HG03469 (cell line): ENCODE data around the gene MGAM2.

Experiments
- ATAC-seq: cut with Tn5 transposase; IDR thresholded peaks from one replicate; pipeline ENCODE4 v1.9.1; 2021; ENCODE audit warnings: mild to moderate bottlenecking, moderate library complexity, moderate number of reproducible peaks; ENCODE audit not compliant: unreplicated experiment

The MGAM2 gene

DNA sequence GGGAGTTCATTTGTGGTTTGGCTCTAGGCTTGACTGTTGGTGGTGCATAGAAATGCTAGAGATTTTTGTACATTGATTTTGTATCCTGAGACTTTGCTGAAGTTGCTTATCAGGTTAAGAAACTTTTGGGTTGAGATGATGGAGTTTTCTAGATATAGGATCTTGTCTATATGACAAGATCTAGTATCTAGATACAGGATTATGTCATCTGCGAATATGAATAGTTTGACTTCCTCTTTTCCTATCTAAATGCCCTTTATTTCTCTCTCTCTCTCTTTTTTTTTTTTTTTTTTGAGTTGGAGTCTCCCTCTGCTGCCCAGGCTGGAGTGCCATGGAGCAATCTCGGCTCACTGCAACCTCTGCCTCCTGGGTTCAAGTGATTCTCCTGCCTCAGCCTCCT, 62.9 kb downstream of the MGAM2 start:
- no peak for ATAC-seq

DNA sequence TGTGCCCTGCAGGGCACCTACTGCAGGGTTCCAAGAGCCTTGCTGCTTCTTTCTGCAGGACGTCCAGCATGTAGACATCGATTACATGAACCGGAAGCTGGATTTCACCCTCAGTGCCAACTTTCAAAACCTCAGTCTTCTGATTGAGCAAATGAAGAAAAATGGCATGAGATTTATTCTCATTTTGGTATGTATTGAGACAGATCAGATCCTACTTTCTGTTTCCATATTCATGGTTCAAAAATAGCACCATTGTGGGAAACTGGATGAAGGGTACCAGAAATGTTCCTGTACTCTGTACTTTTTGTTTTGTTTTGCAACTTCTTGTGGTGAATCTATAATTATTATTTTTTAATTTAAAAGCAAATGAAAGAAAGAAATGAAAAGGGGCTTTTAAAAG, 64.1 kb downstream of the MGAM2 start:
- no peak for ATAC-seq

DNA sequence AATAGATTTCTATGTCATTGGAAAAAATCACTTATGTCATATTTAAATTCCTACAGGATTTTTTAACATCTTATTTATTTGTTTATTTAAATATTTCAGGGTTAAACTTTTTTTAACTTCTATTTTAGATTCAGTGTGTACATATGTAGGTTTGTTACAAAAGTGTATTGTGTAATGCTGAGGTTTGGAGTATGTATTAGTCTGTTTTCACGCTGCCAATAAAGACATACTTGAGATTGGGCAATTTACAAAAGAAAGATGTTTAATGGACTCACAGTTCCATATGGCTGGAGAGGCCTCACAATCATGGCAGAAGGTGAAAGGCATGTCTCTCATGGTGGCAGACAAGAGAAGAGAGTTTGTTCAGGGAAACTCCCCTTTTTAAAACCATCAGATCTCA, 65.4 kb downstream of the MGAM2 start:
- no peak for ATAC-seq

DNA sequence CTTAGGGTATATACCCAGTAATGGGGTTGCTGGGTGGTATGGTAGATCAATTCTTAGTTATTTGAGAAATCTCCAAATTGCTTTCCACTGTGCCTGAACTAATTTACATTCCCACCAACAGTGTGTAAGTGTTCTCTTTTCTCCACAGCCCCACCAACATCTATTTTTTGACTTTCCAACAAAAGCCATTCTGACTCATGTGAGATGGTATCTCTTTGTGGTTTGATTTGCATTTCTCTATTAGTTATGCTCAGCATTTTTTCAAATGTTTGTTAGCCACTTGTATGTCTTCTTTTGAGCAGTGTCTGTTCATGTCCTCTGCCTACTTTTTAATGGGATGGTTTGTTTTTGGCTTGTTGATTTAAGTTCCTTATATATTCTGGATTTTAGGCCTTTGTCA, 66.4 kb downstream of the MGAM2 start:
- ATAC-seq, result peak; percentile 50

DNA sequence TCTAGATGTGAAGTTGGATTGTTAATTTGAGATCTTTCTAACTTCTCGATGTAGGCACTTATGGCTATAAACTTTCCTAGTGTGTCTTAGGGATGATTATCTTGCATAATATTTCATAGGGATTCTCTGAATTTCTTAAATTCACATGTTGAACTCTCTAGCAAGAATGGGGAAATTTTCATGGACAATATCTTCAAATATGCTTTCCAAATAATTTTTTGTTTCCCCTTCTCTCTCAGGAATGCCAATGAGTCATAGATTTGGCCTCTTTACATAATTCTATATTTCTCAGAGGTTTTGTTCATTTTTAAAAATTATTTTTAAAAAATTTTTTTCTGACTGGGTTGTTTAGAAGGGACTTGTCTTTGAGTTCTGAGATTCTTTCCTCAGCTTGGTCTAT, 68.9 kb downstream of the MGAM2 start:
- no peak for ATAC-seq

DNA sequence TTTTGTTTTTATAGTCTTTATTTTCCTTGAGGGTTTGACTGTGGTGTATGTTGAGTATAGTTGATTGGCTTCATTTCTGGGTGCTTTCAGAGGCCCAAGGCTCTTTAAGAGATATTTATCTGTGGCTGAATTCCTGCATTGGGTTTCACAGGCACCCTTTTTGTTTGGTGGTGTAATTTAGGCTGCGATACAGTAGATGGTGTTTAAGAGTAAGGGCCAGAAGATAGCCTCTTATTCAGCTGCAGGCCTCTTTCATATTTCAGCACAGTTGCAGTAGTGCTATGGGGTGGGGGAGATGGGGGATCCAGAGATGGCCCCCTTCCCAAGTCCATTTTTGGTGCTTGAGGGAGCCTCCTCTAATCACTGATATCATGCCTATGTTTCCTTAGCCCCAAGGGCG, 69.7 kb downstream of the MGAM2 start:
- ATAC-seq, result no peak

DNA sequence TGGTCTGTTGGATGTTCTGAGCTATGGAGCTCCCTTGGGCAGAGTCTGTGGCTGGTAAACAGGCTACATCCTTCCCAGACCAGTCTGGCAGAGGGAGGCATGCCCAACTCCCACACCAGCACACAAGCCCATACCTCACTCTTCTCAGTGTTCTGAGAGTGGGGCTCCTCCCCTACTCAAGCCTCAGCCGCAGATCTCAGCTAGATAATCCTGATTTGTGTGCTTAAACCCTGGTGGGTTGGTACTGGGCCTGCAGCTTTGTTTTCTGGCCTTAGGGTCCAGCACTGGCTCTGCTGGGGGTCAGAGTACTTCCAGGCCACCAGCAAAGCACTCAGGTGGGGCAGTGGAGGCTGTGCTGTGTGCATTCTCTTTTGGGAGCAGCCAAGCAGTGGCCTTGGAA, 70.4 kb downstream of the MGAM2 start:
- no peak for ATAC-seq

DNA sequence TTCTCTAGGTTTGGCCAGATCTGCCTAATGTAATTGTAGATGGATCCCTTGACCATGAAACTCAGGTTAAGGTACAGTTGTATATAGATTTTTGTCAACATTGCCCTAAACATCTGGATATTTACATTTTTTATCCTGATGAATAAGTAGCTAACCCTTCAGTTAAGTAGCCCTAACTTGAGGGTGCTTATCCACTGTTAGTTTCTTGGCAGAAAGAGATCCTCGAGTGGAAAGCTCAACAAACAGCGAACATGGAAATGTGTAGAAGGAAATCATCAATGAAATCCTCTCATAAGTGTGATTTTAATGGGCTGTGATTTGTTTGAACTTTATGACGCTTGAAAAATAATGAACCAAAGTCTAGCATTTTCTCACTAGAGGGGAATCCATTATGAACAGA, 73.6 kb downstream of the MGAM2 start:
- ATAC-seq, result no peak

DNA sequence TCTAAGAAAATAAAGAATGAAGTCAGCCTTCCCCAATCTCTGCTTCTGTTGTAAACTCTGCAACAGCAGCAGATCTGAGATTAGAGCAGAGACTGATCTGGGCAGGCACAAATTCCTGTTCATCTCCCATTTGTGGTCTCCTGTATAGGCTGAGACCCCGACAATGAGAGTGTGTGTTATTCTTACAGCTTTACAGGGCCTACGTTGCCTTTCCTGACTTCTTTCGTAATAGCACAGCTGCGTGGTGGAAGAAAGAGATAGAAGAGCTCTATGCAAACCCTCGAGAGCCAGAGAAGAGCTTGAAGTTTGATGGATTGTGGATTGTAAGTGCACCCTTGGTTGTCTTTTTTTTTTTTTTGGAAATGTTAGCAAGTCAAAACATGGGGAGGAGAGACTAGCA, 74.3 kb downstream of the MGAM2 start:
- ATAC-seq, result no peak

DNA sequence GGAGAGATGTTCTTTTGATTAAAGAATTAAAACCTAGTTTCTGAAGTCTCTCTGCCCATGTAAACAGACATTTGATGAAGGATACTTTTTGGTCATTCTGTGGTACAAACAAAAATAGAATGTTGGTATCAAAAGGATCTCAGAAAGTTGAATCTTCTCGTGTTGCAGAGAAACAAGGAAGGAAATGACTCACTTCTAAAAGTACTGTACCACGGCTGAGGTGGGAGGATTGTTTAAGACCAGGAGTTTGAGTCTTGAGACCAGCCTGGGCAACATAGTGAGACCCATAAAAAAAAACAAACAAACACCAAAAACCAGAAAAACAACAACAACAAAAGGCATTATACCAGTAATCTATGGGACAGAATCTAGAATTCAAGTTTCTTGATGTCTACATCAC, 76.6 kb downstream of the MGAM2 start:
- ATAC-seq, result peak; percentile 62

DNA sequence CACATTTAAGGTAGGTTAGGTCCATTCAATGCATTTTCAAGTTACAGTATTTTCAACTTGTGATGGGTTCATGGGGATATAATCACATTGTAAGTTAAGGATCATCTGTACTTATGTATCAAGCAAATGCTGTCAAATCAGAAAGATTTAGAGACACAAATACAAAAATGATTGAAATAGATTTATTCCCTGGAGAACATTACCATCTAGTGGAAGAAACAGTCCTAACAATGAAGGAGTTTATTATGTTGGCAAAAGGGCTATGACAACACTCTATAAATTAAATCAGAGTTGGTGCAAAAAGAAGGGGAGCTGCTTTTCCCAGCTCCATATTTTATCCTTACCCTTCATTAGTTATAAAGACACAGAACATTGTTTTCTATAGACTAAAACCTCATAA, 77.3 kb downstream of the MGAM2 start:
- no peak for ATAC-seq

DNA sequence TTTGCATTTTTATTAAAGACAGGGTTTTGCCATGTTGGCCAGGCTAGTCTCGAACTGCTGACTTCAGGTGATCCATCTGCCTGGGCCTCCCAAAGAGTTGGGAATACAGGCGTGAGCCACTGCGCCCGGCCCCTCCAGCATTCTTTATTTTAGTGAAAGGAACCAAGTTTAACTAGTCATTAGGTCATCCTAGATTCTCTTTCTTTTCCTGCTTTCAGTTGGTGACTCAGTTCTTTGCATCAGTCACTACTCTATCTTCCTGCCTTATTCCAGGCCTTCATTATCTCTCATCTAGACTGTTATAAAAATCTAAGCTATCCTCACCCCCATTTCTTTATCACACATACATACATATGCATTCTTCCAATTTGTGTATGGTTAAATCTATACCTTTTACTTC, 82.7 kb downstream of the MGAM2 start:
- ATAC-seq, result no peak

DNA sequence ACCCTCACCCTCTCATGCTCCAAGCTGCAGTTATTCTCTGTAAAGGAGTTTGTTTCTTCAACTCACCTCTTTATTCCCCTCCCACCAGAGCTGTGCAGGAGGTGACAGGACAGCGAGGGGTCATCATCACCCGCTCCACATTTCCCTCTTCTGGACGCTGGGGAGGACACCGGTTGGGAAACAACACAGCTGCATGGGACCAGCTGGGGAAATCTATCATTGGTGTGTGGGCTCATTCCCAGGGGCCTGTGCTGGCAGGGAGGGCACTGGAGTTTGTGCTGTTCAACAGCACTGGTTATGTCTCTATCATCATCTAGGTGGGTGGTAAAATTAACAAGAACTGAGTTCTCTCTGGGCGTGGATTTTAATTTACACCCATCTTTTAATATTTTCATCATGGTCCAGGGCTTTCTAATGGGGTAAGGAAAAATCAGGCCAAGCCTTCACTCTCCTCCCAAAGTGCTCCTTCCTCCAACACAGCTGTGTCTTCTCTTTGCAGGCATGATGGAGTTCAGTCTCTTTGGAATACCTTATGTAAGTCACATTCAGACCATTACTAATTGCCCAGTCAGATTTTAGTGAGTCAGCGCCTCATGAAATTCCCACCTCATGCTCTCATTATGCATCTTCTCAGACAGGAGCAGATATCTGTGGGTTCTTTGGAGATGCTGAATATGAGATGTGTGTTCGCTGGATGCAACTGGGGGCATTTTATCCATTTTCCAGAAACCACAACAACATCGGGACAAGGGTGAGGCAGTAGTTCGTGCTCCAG, 84.7 kb downstream of the MGAM2 start:
- ATAC-seq, result no peak

DNA sequence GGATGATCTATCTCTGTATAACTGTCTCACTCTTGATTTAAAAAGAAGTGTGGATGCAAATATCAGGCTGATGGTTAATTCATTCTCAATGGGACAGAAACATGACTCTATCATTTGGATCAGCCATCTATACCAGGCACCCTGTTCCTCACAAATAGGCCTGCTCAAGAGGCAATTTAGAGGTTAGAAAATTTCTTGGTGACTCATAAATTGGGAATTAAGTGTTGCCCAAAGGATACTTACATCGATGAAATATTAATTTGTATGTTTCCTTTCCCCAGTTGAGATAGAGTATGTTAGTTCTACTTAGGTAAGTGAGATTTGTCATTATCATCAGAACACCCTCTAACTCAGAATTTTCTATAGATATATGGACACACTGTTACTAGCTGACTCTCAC, 88.7 kb downstream of the MGAM2 start:
- no peak for ATAC-seq

DNA sequence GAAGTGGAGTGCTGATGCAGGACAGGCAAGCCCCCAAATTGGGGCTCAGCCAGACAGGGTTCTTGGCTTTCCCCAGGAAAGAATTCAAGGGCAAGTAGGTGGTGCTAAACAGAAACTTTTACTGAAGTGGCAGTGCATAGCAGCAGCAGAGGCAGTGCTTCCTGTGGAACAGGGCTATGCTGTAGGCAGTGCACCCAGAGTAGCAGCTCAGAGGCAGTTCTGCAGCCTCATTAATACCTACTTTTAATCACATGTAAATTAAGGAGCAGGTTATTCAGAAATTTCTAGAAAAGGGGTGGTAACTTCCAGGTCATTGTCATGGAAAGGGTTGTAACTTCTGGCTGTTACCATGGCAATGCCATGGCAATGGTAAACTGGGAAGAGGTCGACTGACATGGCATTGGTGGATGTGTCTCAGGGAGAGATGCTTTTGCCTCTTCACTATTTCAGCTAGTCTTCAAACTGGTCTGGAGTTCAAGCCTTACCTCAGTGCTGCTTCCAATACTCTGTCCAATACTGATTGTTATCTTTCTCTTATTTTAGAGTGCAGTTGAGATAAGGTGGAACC, 117.1 kb downstream of the MGAM2 start:
- ATAC-seq, result no peak

DNA sequence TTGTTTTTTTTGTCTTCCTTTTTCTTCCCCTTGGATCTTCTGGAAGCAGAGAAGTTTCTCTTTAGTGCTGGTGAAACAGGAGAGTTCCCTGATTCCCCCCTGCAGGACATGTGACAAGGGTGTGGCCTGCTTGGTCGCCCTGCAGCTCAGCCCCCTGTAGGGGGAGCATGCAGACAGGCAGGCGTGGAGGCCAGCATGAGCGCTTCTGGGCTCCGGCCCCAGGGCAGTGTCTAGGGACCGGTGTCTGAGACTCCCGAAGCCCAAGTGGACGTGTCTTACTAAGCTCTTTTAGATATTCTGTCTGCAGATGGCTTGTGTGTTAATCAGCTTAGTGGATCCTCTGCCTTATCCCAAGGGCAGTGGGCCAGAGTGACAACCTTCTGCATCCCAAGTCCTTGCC, 120.2 kb downstream of the MGAM2 start:
- no peak for ATAC-seq

DNA sequence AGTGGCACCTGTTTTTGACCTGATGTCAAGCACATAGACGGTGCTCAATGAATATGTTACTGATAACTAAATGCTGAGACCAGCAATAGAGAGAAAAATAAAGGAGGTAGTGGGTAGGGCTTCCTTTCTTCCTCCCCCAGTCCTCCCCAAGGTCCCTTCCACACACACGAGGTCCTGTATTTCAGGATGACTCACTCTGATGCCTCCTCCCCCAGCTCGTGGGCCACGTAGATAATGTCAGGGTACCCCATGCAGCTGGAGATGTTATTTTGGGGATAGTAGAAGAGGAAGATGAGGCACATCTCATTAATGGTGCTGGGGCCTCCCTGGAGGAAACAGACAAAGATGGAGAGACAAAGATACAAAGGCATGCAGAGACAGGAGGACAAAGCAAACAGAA, 129.0 kb downstream of the MGAM2 start:
- ATAC-seq, result no peak

DNA sequence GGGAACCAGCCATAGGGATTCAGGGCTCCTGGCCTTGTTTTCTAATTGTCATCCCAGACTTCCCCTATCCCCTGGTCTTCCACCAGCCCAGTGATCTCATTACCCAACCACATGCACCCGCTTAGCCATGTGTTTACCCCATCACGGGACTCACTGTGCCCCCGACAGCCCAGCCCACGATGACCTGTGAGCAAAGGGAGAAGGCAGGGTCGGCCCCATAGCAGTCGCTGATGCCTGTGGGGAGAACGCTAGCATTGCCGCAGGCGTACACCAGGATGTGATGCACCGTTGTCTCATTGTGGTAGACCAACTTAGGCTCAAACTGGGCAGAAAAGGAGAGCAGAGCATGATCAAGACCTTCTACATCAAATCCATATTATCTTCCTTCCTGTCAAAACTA, 132.3 kb downstream of the MGAM2 start:
- ATAC-seq, result no peak

DNA sequence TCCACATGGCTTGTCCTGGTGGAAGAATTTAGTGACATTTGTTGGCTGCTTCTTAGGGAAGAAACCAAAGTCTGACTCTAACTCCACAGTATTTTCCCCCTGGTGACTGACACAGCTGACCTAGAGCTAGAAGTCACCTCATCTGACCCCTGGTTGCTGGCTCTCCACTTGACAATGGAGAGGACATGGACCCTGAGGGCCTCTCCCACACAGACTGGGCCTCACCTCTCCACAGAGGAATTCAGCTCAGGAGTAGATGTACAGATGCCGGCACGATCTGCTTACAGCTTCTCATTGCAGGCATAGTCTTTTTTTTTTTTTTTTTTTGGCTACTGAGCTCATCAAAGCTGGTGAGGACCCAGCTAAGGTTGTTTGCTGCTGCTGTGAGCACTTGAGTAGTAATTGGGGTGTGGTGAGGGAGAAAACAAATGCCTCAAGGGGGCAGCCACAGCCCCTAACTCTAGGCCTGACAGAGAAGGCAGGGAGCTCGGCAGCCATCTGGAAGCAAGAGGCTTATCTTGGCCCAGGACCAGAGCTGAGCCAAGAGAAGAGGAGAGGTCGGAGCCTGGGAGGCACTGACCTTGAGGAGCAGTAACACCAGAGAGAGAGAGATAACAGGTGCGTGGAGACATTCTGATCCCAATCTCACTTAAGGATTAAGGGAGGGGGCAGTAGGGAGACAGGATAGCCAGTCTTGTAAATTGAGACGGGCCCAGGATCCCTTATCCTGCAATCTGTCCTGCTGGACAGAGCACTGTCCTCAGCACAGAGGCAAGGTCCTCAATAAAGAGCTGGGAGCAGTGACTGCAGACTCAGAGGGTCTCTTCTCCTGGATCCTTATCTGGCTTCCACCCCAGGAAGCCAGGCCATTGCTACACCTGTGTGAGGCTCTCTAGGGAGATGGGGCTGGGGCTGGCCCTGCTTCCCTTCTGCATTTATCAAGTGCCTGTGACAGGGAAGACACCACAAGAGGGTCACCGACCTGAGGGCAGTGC, 136.9 kb downstream of the MGAM2 start:
- ATAC-seq, result no peak

DNA sequence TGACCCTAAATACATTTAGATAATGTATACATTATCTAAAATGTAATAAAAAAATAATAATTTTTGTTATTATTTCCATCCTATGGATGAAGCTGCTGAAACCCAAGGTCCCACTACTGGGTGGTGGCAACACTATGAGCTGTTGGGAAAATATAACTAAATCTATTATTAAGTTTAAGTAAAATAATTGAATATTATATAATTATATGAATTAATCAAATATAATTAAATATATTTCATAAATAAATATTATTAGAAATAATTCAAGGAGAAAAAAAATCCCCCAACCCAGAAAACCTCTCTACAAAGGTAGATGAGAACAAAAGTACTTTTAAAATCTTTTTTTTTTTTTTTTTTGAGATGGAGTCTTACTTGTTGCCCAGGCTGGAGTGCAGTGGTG, 138.4 kb downstream of the MGAM2 start:
- no peak for ATAC-seq

DNA sequence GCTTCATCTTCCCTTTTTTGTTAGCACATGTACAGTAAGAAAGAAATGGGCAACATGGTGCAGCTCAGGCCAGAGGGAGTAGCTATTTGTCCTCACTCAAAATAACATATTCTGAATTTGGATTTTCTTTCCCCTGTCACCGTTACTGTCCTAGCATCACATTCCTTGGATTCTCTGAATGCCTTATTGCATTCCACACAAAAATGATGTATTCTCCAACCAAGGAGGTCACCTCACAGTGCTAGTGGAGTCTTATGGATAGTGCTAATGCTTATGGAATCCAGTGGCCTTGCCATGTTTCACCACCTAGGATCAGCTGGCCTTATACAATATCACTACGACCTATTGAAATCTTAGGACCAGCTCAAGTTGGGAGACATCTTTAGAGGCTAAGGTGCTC, 139.2 kb downstream of the MGAM2 start:
- ATAC-seq, result no peak

DNA sequence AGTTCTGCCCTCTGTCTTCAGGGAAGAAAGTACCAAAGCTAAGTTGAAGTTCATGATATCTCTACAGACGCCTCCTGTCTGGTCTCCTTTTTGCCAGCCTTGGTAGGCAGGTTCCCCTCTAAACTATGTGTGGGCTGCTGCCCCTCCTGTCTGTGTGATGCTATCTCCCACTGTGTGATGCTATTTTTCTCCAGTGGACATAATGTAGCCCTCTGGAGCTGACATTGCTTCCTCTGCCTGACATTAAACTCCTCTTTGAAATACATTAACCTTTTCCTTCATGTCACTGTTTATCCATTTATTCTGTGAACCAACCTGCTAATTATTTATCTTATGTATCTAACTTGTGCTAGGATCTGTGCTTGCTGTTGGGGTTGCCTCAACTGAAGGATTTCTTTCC, 146.4 kb downstream of the MGAM2 start, which contains the start of gene PRSS58:
Gene PRSS58 (minus strand): TSS at position 101 of the 400 bp plus-strand sequence. CDS start 351 bp downstream, outside the sequence.
- no peak for ATAC-seq
